ENCODE results near the gene TNFRSF11A.

TNFRSF11A gene

DNA sequence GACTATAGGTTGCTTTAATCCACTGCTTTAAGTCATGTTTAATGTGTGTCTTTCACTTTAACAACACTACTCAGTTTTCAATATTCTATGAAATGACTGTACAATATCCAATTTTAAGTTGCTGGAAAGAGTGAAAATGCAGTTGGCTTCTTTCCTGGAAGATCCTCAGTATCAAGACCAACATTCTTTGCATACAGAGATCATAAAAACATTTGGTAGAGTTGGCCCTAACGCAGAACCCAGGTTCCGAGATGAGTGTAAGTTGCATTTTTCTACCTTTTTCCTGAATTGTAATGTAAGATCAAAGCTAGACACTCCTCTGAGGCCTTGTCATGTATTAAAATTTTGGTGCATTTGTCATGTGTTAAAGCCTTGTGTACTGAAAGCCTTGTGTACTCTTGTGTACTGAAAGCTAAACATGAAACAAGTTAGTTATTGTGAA is 42.9 kb upstream of the TNFRSF11A start:
- TF ChIP-seq, protein P1, sequence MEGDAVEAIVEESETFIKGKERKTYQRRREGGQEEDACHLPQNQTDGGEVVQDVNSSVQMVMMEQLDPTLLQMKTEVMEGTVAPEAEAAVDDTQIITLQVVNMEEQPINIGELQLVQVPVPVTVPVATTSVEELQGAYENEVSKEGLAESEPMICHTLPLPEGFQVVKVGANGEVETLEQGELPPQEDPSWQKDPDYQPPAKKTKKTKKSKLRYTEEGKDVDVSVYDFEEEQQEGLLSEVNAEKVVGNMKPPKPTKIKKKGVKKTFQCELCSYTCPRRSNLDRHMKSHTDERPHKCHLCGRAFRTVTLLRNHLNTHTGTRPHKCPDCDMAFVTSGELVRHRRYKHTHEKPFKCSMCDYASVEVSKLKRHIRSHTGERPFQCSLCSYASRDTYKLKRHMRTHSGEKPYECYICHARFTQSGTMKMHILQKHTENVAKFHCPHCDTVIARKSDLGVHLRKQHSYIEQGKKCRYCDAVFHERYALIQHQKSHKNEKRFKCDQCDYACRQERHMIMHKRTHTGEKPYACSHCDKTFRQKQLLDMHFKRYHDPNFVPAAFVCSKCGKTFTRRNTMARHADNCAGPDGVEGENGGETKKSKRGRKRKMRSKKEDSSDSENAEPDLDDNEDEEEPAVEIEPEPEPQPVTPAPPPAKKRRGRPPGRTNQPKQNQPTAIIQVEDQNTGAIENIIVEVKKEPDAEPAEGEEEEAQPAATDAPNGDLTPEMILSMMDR (conservative IDR thresholded peaks at IDR 0.05; ENCODE audit: low read depth), result no peak
- ChIA-PET POLR2A (ENCODE audit: low non-redundant PET) (no interaction called here), CTCF (interaction anchor here (0.9 kb wide), 1 partner anchor 17 kb away, joined by 4 read pairs; no protein-coding TSS in a partner anchor)
- H3K27ac ChIP-seq, result peak overlapping the region; percentile 93
- peak; percentile 1 for DNase-seq (ENCODE audit: low spot score)

DNA sequence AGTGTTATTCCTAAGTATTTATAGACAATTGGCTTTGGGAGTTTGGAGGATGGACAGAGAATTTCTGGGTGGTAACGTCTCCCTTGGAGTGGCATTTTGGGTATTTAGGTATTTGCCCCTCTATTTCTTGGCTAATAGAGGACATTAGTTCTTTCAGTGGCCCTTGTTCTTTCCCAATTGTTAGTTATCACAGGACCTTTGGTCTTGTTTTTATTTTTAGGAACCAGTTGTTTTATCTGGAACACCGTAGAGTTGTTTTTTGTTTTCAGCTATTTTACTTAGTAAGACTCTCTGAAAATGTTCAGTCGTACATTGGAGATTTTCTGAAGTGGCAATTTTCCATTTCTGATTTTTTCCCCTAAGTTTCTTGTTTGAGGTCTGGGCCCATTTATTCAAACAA is 40.5 kb upstream of the TNFRSF11A start:
- TF ChIP-seq, protein P1 (conservative IDR thresholded peaks at IDR 0.05; ENCODE audit: low read depth), result no peak
- H3K27ac ChIP-seq, result no peak overlapping the region
- DNase-seq (ENCODE audit: low spot score), result no peak
- POLR2A ChIA-PET (ENCODE audit: low non-redundant PET), result no interaction called here
- CTCF ChIA-PET, result interaction anchor here (0.7 kb wide), 1 partner anchor 14 kb away, joined by 4 read pairs; no protein-coding TSS in a partner anchor

DNA sequence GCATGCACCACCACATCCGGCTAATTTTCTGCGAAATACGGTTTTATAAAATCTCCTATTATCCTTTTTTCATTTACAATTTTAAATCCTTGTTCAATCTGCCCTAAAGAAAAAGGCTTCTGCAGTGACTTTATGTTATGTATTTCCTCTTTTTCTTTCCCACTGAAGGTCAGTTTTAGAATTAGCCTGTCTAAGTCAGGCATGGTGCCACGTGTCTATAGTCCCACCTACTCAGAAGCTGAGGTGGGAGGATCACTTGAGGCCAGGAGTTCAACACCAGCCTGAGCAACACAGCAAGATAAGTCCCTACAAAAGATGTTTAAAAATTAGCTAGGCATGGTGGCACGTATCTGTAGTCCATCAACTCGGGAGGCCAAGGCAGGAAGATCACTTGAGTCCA is 39.8 kb upstream of the TNFRSF11A start:
- no peak for DNase-seq (ENCODE audit: low spot score)
- TF ChIP-seq, protein P1 (conservative IDR thresholded peaks at IDR 0.05; ENCODE audit: low read depth), result no peak
- ChIA-PET CTCF (no interaction called here), POLR2A (ENCODE audit: low non-redundant PET) (no interaction called here)
- H3K27ac ChIP-seq, result no peak overlapping the region

DNA sequence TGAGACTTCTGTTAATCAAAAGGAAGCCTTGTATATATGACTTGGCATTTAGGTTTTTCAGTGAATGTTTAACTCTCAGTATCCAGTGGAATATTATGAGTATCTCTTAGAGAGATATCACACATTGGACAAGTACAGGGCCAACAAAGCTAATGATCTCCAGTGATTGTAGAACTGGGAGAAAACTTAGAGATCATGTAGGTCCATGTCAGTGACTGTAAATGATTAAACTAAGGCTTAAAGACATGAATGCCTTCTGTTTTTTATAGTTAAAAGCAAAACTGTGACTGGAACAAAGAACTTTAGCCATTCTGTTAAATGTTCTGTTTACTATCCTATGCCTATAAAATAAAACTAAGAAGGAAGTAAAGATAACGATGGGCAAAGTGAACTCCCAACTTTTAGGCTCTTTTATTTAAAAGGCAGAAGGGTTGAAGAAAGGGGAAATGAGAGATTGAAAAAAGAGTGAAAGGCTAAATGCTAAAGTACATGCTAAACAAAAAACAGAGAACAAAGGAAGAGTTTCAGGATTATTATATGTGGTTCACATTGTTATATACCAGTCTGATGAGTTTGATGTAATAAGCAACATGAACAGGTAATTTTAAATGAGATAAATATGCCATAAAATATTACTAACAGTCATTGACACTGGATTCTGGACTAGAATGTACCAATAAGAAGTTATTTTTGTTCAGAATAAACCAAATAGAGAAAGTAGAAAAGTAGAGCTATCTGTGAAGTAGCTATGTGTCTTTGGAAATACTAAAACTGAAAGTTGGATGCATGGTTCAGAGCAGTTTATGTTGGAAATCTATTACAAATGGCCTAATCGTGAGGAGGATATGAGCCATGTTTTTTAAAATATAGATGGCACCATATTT is 37.1 kb upstream of the TNFRSF11A start:
- no peak overlapping the region for H3K27ac ChIP-seq
- TF ChIP-seq, protein P1 (conservative IDR thresholded peaks at IDR 0.05; ENCODE audit: low read depth), result no peak
- DNase-seq (ENCODE audit: low spot score), result no peak
- ChIA-PET CTCF (no interaction called here), POLR2A (ENCODE audit: low non-redundant PET) (no interaction called here)

DNA sequence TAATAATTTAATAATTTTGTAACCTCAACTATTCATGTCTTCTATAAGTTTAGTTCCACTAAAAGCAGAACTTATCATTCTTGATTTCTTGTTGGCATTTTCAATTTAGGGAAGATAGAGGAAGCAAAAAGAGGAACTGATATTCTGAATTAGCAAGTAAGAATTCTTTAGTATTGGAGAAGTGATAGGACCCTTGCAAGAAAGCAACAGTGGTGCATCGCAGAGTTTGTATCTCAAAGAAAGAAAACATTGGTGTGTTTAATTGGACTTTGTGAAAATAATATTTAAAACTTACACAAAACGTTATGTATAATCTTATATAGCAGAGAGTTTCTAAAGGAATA is 36.5 kb upstream of the TNFRSF11A start:
- TF ChIP-seq, protein P1 (conservative IDR thresholded peaks at IDR 0.05; ENCODE audit: low read depth), result no peak
- CTCF ChIA-PET, result no interaction called here
- no peak for DNase-seq (ENCODE audit: low spot score)
- no peak overlapping the region for H3K27ac ChIP-seq
- POLR2A ChIA-PET (ENCODE audit: low non-redundant PET), result no interaction called here

DNA sequence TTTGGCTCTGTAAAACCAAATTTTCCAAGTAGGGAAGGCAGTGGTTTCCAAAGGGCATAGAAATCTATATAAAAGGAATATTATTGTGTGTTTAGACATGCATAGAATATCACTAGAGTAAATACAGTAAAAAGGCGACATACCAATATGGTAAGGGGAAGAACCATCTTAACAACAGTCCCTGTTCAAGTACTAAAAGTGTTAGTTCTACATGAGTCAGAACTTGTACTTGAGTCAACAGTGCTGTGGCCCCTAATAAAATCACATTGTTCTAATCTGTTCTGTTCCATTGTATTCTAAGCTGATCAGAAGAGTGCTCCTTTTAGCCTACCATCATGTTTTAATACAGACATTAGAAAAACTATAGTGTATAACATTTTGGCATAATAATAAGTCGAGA is 36.1 kb upstream of the TNFRSF11A start:
- POLR2A ChIA-PET (ENCODE audit: low non-redundant PET), result no interaction called here
- peak; percentile 1 for DNase-seq (ENCODE audit: low spot score)
- CTCF ChIA-PET, result no interaction called here
- H3K27ac ChIP-seq, result no peak overlapping the region
- TF ChIP-seq, protein P1 (conservative IDR thresholded peaks at IDR 0.05; ENCODE audit: low read depth), result no peak

Measured in RWPE1 (cell line).